Measurements from ENCODE around the gene JPH3. TPM values are rescaled to one million over a fixed set of nuclear protein-coding genes. Genes with fewer than 3 reads are reported as not detected.

Gene JPH3
- total and polyA plus RNA-seq, 2 experiments from 2014 or later: 8.0 to 39.3 TPM

DNA sequence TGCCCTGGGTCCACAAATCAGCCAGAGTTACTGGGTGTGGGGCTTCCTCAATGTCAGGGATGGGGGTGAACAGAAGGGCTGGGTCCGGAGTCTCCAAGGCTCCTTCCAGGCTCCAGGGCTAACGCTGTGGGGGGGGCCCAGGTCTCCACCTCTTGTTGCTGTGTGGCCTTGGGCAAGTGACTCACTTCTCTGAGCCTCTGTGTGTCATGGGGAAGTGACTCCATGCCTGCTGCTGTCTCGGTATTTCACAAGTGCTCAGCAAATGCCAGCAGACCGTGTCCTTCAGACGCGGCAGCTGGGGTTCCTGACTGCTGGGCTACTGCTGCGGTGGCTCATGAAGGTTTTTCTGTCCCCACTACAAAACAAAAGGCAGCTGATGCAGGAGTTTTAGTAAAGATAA lies 26.6 kb downstream of the JPH3 start:
- Histone ChIP-seq H3K27me3 (no peaks in the 10 kb centered on the region), H3K9me3 (ENCODE audit: low read depth) (no peaks in the 10 kb centered on the region), H3K4me3 (no peak overlapping the region), H3K27ac (no peak overlapping the region), H3K4me1 (ENCODE audit: low read depth) (no peaks in the 10 kb centered on the region), H3K36me3 (no peaks in the 10 kb centered on the region)
- peak in 1 of 2 donors; percentile 3 for DNase-seq (ENCODE audit: low read depth in 1 of 2, low spot score in 1 of 2)
- TF ChIP-seq, protein P1, sequence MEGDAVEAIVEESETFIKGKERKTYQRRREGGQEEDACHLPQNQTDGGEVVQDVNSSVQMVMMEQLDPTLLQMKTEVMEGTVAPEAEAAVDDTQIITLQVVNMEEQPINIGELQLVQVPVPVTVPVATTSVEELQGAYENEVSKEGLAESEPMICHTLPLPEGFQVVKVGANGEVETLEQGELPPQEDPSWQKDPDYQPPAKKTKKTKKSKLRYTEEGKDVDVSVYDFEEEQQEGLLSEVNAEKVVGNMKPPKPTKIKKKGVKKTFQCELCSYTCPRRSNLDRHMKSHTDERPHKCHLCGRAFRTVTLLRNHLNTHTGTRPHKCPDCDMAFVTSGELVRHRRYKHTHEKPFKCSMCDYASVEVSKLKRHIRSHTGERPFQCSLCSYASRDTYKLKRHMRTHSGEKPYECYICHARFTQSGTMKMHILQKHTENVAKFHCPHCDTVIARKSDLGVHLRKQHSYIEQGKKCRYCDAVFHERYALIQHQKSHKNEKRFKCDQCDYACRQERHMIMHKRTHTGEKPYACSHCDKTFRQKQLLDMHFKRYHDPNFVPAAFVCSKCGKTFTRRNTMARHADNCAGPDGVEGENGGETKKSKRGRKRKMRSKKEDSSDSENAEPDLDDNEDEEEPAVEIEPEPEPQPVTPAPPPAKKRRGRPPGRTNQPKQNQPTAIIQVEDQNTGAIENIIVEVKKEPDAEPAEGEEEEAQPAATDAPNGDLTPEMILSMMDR (IDR thresholded peaks at IDR 0.05; ENCODE audit: low read depth, low read length): no peak

GRCh38 chr16:87631067-87631466 lies 28.8 kb downstream of the JPH3 start:
- Histone ChIP-seq H3K27ac (no peak overlapping the region), H3K27me3 (peaks cover 4% of the 10 kb centered on the region), H3K36me3 (no peaks in the 10 kb centered on the region), H3K4me3 (no peak overlapping the region), H3K4me1 (ENCODE audit: low read depth) (no peaks in the 10 kb centered on the region), H3K9me3 (ENCODE audit: low read depth) (no peaks in the 10 kb centered on the region)
- TF ChIP-seq, protein P1 (IDR thresholded peaks at IDR 0.05; ENCODE audit: low read depth, low read length): no peak
- DNase-seq (ENCODE audit: low read depth in 1 of 2, low spot score in 1 of 2): no peak

DNA sequence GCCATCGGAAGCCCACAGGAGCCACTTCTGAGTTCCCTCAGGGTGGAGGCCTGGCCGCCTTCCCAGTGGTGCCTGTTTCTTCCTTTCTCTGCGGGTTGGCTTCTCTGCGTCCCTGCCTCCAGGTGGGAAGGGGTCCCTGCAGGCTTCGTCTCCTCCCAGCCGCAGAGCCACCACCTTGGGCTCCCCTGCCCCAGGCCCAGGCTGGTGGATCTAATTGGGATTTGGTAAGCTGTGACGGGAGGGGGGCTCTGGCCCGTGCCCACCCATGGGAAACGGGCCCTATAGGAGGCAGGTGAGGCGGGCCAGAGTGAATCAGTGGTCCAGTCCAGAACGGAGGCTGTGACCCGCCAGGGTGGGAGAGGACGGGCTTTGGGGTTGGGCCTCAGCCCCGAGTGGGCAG lies 32.1 kb downstream of the JPH3 start:
- TF ChIP-seq, protein P1 (IDR thresholded peaks at IDR 0.05; ENCODE audit: low read depth, low read length): no peak
- Histone ChIP-seq H3K27ac (no peak overlapping the region), H3K9me3 (ENCODE audit: low read depth) (no peaks in the 10 kb centered on the region), H3K27me3 (peaks cover 4% of the 10 kb centered on the region), H3K4me1 (ENCODE audit: low read depth) (no peaks in the 10 kb centered on the region), H3K4me3 (no peak overlapping the region), H3K36me3 (no peaks in the 10 kb centered on the region)
- DNase-seq (ENCODE audit: low read depth in 1 of 2, low spot score in 1 of 2): no peak

DNA sequence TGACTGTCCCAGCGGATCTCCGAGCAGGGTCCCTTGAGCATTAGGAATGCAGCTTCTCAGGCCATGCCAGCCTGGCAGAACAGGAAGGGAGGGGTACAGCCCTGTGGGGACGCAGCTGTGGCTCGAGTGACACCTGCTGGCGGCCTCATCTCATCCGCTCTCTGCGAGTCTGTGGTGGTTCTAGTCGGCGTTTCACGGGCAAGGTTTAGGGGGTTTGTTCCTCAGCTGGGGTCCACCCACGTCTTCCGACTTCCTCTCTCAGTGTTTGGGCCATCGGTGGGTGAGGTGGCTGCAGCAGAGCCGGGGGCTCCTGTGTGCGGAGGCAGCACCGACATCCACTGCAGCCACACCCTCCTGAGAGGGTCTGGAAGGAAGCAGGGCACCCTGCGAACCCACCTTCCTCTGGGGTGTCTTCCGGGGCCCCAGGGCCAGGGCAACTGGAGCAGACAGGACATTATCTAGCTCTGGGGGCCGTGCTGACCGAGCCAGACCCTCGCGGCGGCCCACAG lies 33.3 kb downstream of the JPH3 start:
- Histone ChIP-seq H3K36me3 (no peaks in the 10 kb centered on the region), H3K9me3 (ENCODE audit: low read depth) (no peaks in the 10 kb centered on the region), H3K4me1 (ENCODE audit: low read depth) (no peaks in the 10 kb centered on the region), H3K27me3 (peaks cover 4% of the 10 kb centered on the region), H3K27ac (no peak overlapping the region), H3K4me3 (no peak overlapping the region)
- TF ChIP-seq, protein P1 (IDR thresholded peaks at IDR 0.05; ENCODE audit: low read depth, low read length): peak; percentile 45
- DNase-seq (ENCODE audit: low read depth in 1 of 2, low spot score in 1 of 2): peak; percentile 11 to 61

DNA sequence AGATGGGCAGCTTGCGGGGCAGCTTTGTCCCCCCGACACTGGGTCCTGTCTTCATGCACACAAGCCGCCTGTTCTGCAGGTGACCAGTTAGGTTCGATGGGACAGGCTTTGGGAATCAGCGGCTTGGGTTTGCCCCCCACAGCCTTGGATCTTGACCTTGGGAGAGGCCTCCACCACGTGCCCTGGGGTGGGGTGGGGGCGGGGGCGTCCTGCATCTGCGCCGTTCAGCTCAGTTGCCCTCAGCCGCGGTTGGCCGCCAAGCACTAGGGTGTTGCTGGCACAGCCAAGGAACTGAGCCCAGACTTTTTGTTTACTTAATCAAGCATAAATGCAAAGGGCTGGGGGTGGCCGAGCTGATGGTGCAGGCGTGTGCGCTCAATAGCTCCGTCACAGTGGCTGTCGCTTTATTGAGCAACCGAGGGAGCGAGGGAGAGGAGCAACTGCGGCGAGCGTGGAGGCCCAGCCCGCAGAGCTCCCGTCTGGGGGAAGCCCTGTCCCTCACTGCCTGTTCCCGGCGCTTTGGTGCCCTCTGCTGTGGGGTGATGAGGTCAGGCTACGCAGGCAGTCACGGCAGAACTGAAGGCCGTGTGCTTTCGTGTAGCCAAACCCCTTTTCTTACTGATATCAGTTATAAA lies 33.9 kb downstream of the JPH3 start:
- H3K27me3 ChIP-seq: peaks cover 4% of the 10 kb centered on the region
- TF ChIP-seq, protein P1 (IDR thresholded peaks at IDR 0.05; ENCODE audit: low read depth, low read length): peak; percentile 79
- no peaks in the 10 kb centered on the region for H3K36me3 ChIP-seq
- no peaks in the 10 kb centered on the region for H3K9me3 ChIP-seq (ENCODE audit: low read depth)
- H3K4me1 ChIP-seq (ENCODE audit: low read depth): no peaks in the 10 kb centered on the region
- peak; percentile 77 to 88 for DNase-seq (ENCODE audit: low read depth in 1 of 2, low spot score in 1 of 2)
- H3K4me3 ChIP-seq: no peak overlapping the region
- no peak overlapping the region for H3K27ac ChIP-seq
